ENCODE measurements around the gene PPM1B. TPM values are rescaled to one million over a fixed set of nuclear protein-coding genes. Genes with fewer than 3 reads are reported as not detected.

Gene PPM1B
- total RNA-seq (100 to 1,000 TPM in 1 of 5 donors, 10 to 100 TPM in 4; 11.7 to 122 (median 59.4) TPM), polyA plus RNA-seq (10 to 100 TPM; 16.8 to 29.6 (median 22.3) TPM)
- long read RNA-seq, donor 1, partial matches to known transcripts = 0 of 1 reads
- long read RNA-seq, donor 1, other reads (novel, unspliced or antisense) = 0 of 1 reads
- long read RNA-seq, donor 2, transcript PPM1B-201 (6 exons, 2,606 nt) = major isoform, 5 of 8 reads
- long read RNA-seq, donor 2, partial matches to known transcripts = 0 of 8 reads
- long read RNA-seq, donor 2, other reads (novel, unspliced or antisense) = 0 of 8 reads
- long read RNA-seq, donor 3, partial matches to known transcripts = 0 of 2 reads
- long read RNA-seq, donor 3, other reads (novel, unspliced or antisense) = 0 of 2 reads
- long read RNA-seq, donor 4 = 0 reads
- long read RNA-seq, donor 5, partial matches to known transcripts = 0 of 7 reads
- long read RNA-seq, donor 5, other reads (novel, unspliced or antisense) = 0 of 7 reads
- long read RNA-seq, donor 6 = 0 reads
- long read RNA-seq, donor 7, transcript PPM1B-204 (6 exons, 3,877 nt) = major isoform, 5 of 10 reads
- long read RNA-seq, donor 7, transcript PPM1B-201 (6 exons, 2,606 nt) = major isoform, 5 of 10 reads
- long read RNA-seq, donor 7, partial matches to known transcripts = 0 of 10 reads
- long read RNA-seq, donor 7, other reads (novel, unspliced or antisense) = 0 of 10 reads
- long read RNA-seq, donor 8, transcript PPM1B-201 (6 exons, 2,606 nt) = major isoform, 5 of 6 reads
- long read RNA-seq, donor 8, partial matches to known transcripts = 0 of 6 reads
- long read RNA-seq, donor 8, other reads (novel, unspliced or antisense) = 0 of 6 reads
- long read RNA-seq, donor 9, partial matches to known transcripts = 0 of 1 reads
- long read RNA-seq, donor 9, other reads (novel, unspliced or antisense) = 0 of 1 reads
- long read RNA-seq, donor 10 = 0 reads

DNA sequence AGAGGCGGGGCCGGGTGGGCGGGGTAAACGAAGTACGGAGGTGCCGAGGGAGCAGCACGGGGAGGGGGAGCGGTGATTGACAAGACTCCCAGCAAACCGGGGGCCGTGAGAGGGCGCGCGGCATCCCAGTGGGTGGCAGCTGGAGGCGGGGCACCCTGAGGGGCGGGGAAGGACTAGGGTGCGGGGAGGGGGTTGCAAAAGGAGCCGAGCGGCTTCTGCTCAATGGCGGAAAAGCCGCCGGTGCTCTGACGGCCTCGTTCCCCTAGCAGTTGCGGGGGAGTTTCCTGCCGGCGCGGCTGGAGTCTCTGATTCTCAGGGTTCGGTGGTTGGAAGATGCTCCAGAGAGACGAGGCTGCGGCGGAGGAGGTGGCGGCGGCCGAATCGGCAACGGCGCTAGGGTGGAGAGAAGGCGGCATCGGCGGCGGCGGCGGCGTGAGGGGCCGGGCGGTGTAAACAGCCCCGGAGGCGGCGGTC, at the start of gene PPM1B:
PPM1B (plus strand) TSS at position 195 of the 474 bp plus-strand sequence. CDS start 32,325 bp downstream, outside the sequence.
- H3K4me3 ChIP-seq = peak within 1 kb of the TSS; percentile 67 to 92 (median 73)
- no peaks in the 10 kb centered on the region for H3K9me3 ChIP-seq
- TF ChIP-seq POLR2A (IDR thresholded peaks at IDR 0.05) (peak in 2 of 4 donors; percentile 96 to 97), EP300 (IDR thresholded peaks at IDR 0.05) (no peak), POLR2AphosphoS5 (IDR thresholded peaks at IDR 0.05) (peak; percentile 93 to 98 (median 97))
- TF ChIP-seq, protein P1, sequence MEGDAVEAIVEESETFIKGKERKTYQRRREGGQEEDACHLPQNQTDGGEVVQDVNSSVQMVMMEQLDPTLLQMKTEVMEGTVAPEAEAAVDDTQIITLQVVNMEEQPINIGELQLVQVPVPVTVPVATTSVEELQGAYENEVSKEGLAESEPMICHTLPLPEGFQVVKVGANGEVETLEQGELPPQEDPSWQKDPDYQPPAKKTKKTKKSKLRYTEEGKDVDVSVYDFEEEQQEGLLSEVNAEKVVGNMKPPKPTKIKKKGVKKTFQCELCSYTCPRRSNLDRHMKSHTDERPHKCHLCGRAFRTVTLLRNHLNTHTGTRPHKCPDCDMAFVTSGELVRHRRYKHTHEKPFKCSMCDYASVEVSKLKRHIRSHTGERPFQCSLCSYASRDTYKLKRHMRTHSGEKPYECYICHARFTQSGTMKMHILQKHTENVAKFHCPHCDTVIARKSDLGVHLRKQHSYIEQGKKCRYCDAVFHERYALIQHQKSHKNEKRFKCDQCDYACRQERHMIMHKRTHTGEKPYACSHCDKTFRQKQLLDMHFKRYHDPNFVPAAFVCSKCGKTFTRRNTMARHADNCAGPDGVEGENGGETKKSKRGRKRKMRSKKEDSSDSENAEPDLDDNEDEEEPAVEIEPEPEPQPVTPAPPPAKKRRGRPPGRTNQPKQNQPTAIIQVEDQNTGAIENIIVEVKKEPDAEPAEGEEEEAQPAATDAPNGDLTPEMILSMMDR (IDR thresholded peaks at IDR 0.05) = no peak
- peak within 1 kb of the TSS; percentile 98 to 99 (median 99) for H3K27ac ChIP-seq
- H3K36me3 ChIP-seq = no peaks in the 10 kb centered on the region
- 0 to 1% (median 0%) methylated on average over 19 to 49 of the region's 49 CpGs for WGBS, 5 donors
- peaks cover 0 to 45% (median 26%) of the 10 kb centered on the region in 4 donors for H3K4me1 ChIP-seq
- no peak for DNase-seq
- intact Hi-C loops (cut with DNase I; ENCODE audit: low total_unique reads) = no loop called here
- H3K27me3 ChIP-seq = no peaks in the 10 kb centered on the region

- H3K36me3 ChIP-seq = no peaks in the 10 kb centered on the region
- no peaks in the 10 kb centered on the region for H3K27me3 ChIP-seq
- no peak overlapping the region for H3K27ac ChIP-seq
- TF ChIP-seq POLR2AphosphoS5 (IDR thresholded peaks at IDR 0.05) (no peak), POLR2A (IDR thresholded peaks at IDR 0.05) (no peak)
- intact Hi-C loops (cut with DNase I; ENCODE audit: low total_unique reads) = no loop called here
- DNase-seq = no peak
- H3K4me1 ChIP-seq = no peaks in the 10 kb centered on the region
- H3K4me3 ChIP-seq = no peak overlapping the region
- no peaks in the 10 kb centered on the region for H3K9me3 ChIP-seq
Measured at GRCh38 chr2:44119878-44120277, 48.8 kb upstream of the PPM1B start.

DNA sequence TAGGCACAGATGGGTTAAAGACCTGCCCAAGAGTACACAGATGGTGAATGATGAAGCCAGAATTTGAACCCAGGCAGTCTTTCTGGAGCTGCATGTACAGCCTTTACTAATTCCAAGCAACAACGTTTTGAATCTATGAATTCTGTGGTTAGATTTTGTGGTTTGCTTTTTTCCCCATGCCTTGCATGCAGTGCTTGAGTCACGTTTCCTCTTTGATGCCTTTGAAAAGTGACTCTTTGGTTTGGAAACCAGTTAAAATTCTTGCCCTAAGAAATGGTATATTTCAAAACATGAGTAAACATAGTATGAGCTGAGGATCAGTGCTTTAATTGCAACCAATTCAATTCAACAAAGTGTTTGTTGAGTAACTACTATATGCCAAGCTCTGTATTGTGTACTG, 48.2 kb upstream of the PPM1B start:
- Histone ChIP-seq H3K36me3 (no peaks in the 10 kb centered on the region), H3K27ac (no peak overlapping the region), H3K4me1 (no peaks in the 10 kb centered on the region), H3K9me3 (no peaks in the 10 kb centered on the region), H3K4me3 (no peak overlapping the region), H3K27me3 (no peaks in the 10 kb centered on the region)
- intact Hi-C loops (cut with DNase I; ENCODE audit: low total_unique reads) = no loop called here
- peak in 1 of 2 donors; percentile 27 for DNase-seq
- 54 to 69% (median 60%) methylated on average over 2 of the region's 2 CpGs for WGBS, 5 donors
- no peak for TF ChIP-seq POLR2A (IDR thresholded peaks at IDR 0.05)
- TF ChIP-seq, protein P1 (IDR thresholded peaks at IDR 0.05) = no peak
- no peak for TF ChIP-seq POLR2AphosphoS5 (IDR thresholded peaks at IDR 0.05)
- no peak for TF ChIP-seq EP300 (IDR thresholded peaks at IDR 0.05)

DNA sequence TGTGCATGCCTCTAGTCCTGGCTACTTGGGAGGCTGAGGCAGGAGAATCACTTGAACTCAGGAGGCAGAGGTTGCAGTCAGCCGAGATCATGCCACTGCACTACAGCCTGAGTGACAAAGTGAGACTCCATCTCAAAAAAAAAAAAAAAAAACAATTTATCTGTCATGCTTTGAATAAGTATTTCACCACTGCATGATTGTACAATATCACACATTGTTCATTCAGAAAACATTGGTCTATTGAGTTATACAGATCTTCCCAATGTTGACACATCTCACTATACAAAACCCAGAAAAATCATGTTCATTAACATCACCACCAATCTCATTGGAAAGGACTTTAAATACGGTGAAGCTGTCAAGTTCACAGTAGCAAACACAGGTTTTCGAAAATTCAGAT, 46.8 kb upstream of the PPM1B start:
- DNase-seq = no peak
- Histone ChIP-seq H3K36me3 (no peaks in the 10 kb centered on the region), H3K4me3 (no peak overlapping the region), H3K27me3 (no peaks in the 10 kb centered on the region), H3K4me1 (no peaks in the 10 kb centered on the region), H3K9me3 (no peaks in the 10 kb centered on the region), H3K27ac (no peak overlapping the region)
- no peak for TF ChIP-seq EP300 (IDR thresholded peaks at IDR 0.05)
- TF ChIP-seq POLR2AphosphoS5 (IDR thresholded peaks at IDR 0.05) = no peak
- TF ChIP-seq, protein P1 (IDR thresholded peaks at IDR 0.05) = no peak
- no peak for TF ChIP-seq POLR2A (IDR thresholded peaks at IDR 0.05)
- 87 to 95% (median 91%) methylated on average over 3 of the region's 3 CpGs for WGBS, 5 donors
- intact Hi-C loops (cut with DNase I; ENCODE audit: low total_unique reads) = no loop called here

Data from stomach (tissue), 19 donors.